GM19455 (cell line): ENCODE results near the gene CCDC149.

ENCODE experiments used
- ATAC-seq: cut with Tn5 transposase; IDR thresholded peaks from one replicate; pipeline ENCODE4 v1.9.1; 2021; ENCODE audit not compliant: unreplicated experiment

The CCDC149 gene

GRCh38 chr4:24805566-24805965 lies 107.3 kb downstream of the CCDC149 start:
- no peak for ATAC-seq

GRCh38 chr4:24805067-24805466 lies 107.8 kb downstream of the CCDC149 start:
- ATAC-seq = no peak

- ATAC-seq = no peak
Measured at GRCh38 chr4:24802648-24803047, 110.2 kb downstream of the CCDC149 start.

GRCh38 chr4:24801136-24801855 lies 111.5 kb downstream of the CCDC149 start:
- ATAC-seq = no peak

- no peak for ATAC-seq
Measured at GRCh38 chr4:24800325-24800895, 112.4 kb downstream of the CCDC149 start.

- ATAC-seq = no peak
Measured at GRCh38 chr4:24799544-24800324, 113.1 kb downstream of the CCDC149 start.

GRCh38 chr4:24799196-24799543 lies 113.7 kb downstream of the CCDC149 start:
- ATAC-seq = no peak

GRCh38 chr4:24798036-24798610 lies 114.7 kb downstream of the CCDC149 start:
- no peak for ATAC-seq

- no peak for ATAC-seq
Measured at GRCh38 chr4:24796620-24797019, 116.2 kb downstream of the CCDC149 start.

- no peak for ATAC-seq
Measured at GRCh38 chr4:24795666-24796381, 117.0 kb downstream of the CCDC149 start.

- ATAC-seq = no peak
Measured at GRCh38 chr4:24794916-24795665, 117.8 kb downstream of the CCDC149 start, which contains the start of gene SOD3. TSS of gene SOD3 (plus strand) at chr4:24795573. CDS start at chr4:24799522, 3,949 bp downstream.

- ATAC-seq = no peak
Measured at GRCh38 chr4:24794480-24794879, 118.4 kb downstream of the CCDC149 start.

GRCh38 chr4:24794051-24794450 lies 118.8 kb downstream of the CCDC149 start:
- no peak for ATAC-seq

- ATAC-seq = no peak
Measured at GRCh38 chr4:24793219-24794005, 119.4 kb downstream of the CCDC149 start.

- ATAC-seq = no peak
Measured at GRCh38 chr4:24792552-24792951, 120.3 kb downstream of the CCDC149 start.

- no peak for ATAC-seq
Measured at GRCh38 chr4:24791043-24791442, 121.8 kb downstream of the CCDC149 start.

GRCh38 chr4:24783506-24783905 lies 129.3 kb downstream of the CCDC149 start:
- ATAC-seq = no peak

- no peak for ATAC-seq
Measured at GRCh38 chr4:24781999-24782745, 130.7 kb downstream of the CCDC149 start.
